HFFc6 (cell line): ENCODE measurements around the gene CER1. TPM values are rescaled to one million over a fixed set of nuclear protein-coding genes. Genes with fewer than 3 reads are reported as not detected.

ENCODE experiments used
- DNase-seq: peaks from one replicate; pipeline ENCODE4 v3.0.0-alpha.2; 2018
- H3K27ac Mint-ChIP-seq: 2 replicates; pipeline ENCODE4 v1.8.0; 2020; ENCODE audit warnings: mild to moderate bottlenecking, mixed read lengths
- H3K27me3 Mint-ChIP-seq: 2 replicates; pipeline ENCODE4 v1.8.0; 2021; ENCODE audit warnings: mild to moderate bottlenecking, moderate library complexity, mixed read lengths; ENCODE audit not compliant: insufficient read depth
- H3K36me3 Mint-ChIP-seq: 2 replicates; pipeline ENCODE4 v1.8.0; 2021; ENCODE audit warnings: low read depth, mixed read lengths
- H3K4me1 Mint-ChIP-seq: 2 replicates; pipeline ENCODE4 v1.8.0; 2020; ENCODE audit warnings: low read depth, mixed read lengths
- H3K4me3 Mint-ChIP-seq: 2 replicates; pipeline ENCODE4 v1.8.0; 2020; ENCODE audit warnings: mild to moderate bottlenecking, moderate library complexity, mixed read lengths
- H3K9me3 Mint-ChIP-seq: 2 replicates; pipeline ENCODE4 v1.8.0; 2020; ENCODE audit warnings: mild to moderate bottlenecking, mixed read lengths
- long read RNA-seq: library from polyadenylated mRNA; unstranded; transcript quantifications from one replicate; pipeline ENCODE4 v2.0.0, GENCODE V29; 2019
- total RNA-seq, 6 experiments: library from RNA; stranded (reverse); fragmentation: NEBNext Ultra II Directional; extraction: Animal tissue kit (Norgen Biotek cat#: 25700); gene quantifications; 2 replicates in 1 of 6; 3 replicates in 5 of 6; pipeline ENCODE4 v1.2.3, GENCODE V29; 2021
- TF ChIP-seq, protein P1 (sequence below): fragments of 200-600 bp; sonication (generic); IDR thresholded peaks from 2 replicates; pipeline ENCODE4 v1.5.0; 2021; ENCODE audit warnings: antibody characterized with exemption, mild to moderate bottlenecking

The CER1 gene, protein sequence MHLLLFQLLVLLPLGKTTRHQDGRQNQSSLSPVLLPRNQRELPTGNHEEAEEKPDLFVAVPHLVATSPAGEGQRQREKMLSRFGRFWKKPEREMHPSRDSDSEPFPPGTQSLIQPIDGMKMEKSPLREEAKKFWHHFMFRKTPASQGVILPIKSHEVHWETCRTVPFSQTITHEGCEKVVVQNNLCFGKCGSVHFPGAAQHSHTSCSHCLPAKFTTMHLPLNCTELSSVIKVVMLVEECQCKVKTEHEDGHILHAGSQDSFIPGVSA
- not detected for total RNA-seq
- long read RNA-seq = 0 reads

DNA sequence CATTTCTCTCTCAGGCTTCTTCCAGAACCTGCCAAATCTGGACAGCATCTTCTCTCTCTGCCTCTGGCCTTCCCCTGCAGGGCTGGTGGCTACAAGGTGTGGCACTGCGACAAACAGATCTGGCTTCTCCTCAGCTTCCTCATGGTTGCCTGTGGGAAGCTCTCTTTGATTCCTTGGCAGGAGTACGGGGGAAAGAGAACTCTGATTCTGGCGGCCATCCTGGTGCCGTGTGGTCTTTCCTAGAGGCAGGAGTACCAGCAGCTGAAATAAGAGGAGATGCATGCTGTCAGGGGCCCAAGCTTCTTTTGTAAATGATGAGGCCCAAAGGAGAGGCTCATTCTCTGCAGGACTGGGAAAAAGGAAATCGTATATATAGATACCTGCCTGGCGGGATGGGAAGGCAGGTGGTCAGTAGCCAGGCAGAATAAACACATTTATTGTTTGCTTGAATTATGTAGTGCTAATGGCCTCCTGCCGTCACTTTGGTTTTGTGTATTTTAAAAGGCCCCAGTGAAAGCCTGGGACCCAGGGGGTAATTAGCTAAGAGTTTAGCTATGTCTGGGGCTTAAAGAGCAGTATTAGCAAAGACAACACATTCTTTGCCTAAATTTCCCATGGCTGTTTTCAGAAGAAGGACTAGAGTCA, at the start of gene CER1:
Gene CER1, minus strand, starts transcription at position 343 of the 645 bp plus-strand sequence. Its CDS starts 61 bp downstream, at position 282.
- no peaks in the 10 kb centered on the region for H3K9me3 Mint-ChIP-seq
- no peaks in the 10 kb centered on the region for H3K36me3 Mint-ChIP-seq
- H3K27me3 Mint-ChIP-seq = peaks cover 13% of the 10 kb centered on the region
- no peak for DNase-seq
- H3K4me1 Mint-ChIP-seq = no peaks in the 10 kb centered on the region
- TF ChIP-seq, protein P1, sequence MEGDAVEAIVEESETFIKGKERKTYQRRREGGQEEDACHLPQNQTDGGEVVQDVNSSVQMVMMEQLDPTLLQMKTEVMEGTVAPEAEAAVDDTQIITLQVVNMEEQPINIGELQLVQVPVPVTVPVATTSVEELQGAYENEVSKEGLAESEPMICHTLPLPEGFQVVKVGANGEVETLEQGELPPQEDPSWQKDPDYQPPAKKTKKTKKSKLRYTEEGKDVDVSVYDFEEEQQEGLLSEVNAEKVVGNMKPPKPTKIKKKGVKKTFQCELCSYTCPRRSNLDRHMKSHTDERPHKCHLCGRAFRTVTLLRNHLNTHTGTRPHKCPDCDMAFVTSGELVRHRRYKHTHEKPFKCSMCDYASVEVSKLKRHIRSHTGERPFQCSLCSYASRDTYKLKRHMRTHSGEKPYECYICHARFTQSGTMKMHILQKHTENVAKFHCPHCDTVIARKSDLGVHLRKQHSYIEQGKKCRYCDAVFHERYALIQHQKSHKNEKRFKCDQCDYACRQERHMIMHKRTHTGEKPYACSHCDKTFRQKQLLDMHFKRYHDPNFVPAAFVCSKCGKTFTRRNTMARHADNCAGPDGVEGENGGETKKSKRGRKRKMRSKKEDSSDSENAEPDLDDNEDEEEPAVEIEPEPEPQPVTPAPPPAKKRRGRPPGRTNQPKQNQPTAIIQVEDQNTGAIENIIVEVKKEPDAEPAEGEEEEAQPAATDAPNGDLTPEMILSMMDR = no peak
- no peak within 1 kb of the TSS for H3K27ac Mint-ChIP-seq
- no peak within 1 kb of the TSS for H3K4me3 Mint-ChIP-seq

DNA sequence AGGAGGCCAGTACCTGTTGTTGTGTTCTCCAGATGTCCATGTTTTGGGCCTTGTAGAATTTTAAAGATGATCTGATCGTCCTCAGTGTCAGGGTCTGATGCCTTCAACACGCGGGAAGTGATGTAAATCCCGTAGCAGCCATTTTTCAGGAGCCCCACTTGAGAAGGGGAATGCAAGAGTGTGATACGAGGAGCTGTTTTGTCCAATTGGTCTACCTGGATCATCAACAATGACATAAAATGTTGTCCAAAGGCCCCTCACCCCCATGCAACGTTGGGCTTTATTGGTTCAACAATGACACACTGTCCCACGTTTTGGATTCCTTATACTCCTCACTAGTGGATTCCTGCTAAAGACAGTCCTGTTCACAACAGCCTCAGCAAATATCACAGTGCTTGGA, 48.1 kb upstream of the CER1 start:
- H3K27ac Mint-ChIP-seq = no peak overlapping the region
- peaks cover 7% of the 10 kb centered on the region for H3K27me3 Mint-ChIP-seq

DNA sequence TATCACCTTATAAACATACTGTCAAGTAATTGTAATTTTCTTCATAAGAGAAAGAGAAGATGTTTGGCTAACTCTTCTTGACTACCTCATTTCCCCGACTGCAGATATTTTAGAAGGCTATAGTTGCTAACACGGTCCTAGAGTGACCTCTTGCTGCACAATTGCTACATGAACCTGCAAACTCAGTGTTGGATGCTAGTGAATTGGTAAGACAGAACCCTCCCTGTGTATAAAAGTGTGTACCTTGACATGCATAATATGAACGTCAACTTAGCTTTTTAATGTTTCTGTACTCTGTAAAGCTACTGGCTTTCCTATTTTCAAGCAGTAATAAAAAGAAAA, 46.7 kb upstream of the CER1 start:
- H3K27ac Mint-ChIP-seq = no peak overlapping the region
- TF ChIP-seq, protein P1 = no peak
- no peaks in the 10 kb centered on the region for H3K9me3 Mint-ChIP-seq
- peaks cover 7% of the 10 kb centered on the region for H3K27me3 Mint-ChIP-seq
- peak; percentile 11 for DNase-seq
- no peaks in the 10 kb centered on the region for H3K36me3 Mint-ChIP-seq
- peaks cover 38% of the 10 kb centered on the region; the same call in 1 of the 2 replicates for H3K4me1 Mint-ChIP-seq
- H3K4me3 Mint-ChIP-seq = no peak overlapping the region

More for the DNA sequence above, 48.1 kb upstream of the CER1 start:
- TF ChIP-seq, protein P1 = no peak
- no peak overlapping the region for H3K4me3 Mint-ChIP-seq
- no peaks in the 10 kb centered on the region for H3K36me3 Mint-ChIP-seq
- no peaks in the 10 kb centered on the region for H3K9me3 Mint-ChIP-seq
- no peak for DNase-seq
- peaks cover 34% of the 10 kb centered on the region; the same call in 1 of the 2 replicates for H3K4me1 Mint-ChIP-seq

DNA sequence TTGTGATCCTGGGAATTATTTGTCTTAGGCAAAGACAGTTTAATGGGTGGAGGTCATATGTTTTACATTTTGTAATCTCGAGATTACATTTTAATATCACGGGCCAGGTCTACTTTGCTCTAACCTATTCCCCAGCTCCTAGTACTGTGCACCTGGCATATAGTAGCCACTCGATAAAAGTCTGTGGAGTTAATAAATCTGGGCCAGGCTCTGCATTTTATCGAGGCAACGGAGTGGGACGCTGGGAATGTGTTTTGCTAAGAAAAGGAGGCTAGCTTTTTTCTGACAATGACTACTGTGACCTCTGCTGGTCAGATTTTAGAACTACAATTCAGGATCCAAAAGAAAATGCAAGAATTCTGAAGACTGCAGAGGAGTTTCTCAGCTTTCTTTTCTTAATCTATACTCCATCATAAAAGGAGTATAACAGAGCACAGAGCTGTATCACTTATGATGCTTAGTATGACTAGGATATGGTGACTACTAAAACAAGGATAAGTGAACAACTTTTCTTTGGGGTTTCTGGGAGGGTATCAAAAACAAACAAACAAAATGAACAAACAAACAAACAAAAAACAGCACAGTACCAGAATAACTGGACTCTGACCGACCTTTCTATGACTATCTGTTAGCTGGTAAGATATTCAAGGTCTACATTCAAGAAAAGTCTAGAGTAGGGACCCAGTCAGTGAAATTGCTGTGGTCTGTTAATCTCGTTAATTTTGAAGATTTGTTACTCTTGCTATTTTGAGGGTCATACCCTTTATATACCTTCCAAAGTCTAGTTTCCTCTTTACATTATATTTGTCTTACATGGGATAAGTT, 46.1 kb upstream of the CER1 start:
- Mint-ChIP-seq H3K27me3 (peaks cover 7% of the 10 kb centered on the region), H3K27ac (no peak overlapping the region), H3K4me3 (peak overlapping the region; percentile 57; the same call in 1 of the 2 replicates), H3K4me1 (peaks cover 38% of the 10 kb centered on the region; the same call in 1 of the 2 replicates), H3K9me3 (no peaks in the 10 kb centered on the region), H3K36me3 (no peaks in the 10 kb centered on the region)
- peak; percentile 52 for DNase-seq
- TF ChIP-seq, protein P1 = peak; percentile 88

DNA sequence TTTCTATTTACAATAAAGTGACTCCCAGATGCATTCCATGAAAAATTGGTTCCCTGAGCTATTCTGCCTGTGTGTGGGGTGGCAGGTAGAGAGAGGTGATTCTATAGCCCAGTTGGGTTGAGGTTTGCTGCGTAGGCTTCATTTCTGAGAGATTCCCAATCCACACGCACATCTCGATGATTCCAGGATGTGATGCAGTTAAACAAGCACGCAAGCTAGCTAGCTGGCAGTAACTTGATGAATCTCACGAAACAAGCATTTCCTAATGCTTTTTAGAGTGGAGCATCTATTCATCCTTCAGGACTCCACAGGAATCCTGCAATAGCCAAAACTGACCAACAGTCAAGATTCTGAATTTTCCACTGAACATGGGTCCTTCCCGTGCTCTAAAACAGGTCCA, 43.8 kb upstream of the CER1 start:
- peak; percentile 22 for DNase-seq
- H3K4me1 Mint-ChIP-seq = peaks cover 38% of the 10 kb centered on the region; the same call in 1 of the 2 replicates
- H3K36me3 Mint-ChIP-seq = no peaks in the 10 kb centered on the region
- TF ChIP-seq, protein P1 = no peak
- H3K27me3 Mint-ChIP-seq = peaks cover 10% of the 10 kb centered on the region
- peak overlapping the region; percentile 32; the same call in 1 of the 2 replicates for H3K4me3 Mint-ChIP-seq
- peak overlapping the region; percentile 62; the same call in 1 of the 2 replicates for H3K27ac Mint-ChIP-seq
- no peaks in the 10 kb centered on the region for H3K9me3 Mint-ChIP-seq
